Cardiac fibroblast (primary cell): ENCODE results near the gene PPM1F.

Experiments used
- DNase-seq, 2 donors: peaks; one replicate each; pipeline versions ENCODE4 v3.0.0 to v3.0.0-alpha.2; 2010; ENCODE audit warnings: low read depth in 2 of 2
- H3K4me3 ChIP-seq, 2 donors: replicated peaks in 1 of 2; 1 replicate in 1 of 2; 2 replicates in 1 of 2; pipeline ENCODE4 v1.5.1; 2011; ENCODE audit warnings: low read depth in 2 of 2, low read length in 2 of 2, mild to moderate bottlenecking in 2 of 2, moderate library complexity in 1 of 2
- TF ChIP-seq, protein P1 (sequence below): IDR thresholded peaks from one replicate; pipeline ENCODE4 v1.5.1; 2011; ENCODE audit warnings: low read depth, mild to moderate bottlenecking, low read length, inconsistent platforms

The PPM1F gene

DNA sequence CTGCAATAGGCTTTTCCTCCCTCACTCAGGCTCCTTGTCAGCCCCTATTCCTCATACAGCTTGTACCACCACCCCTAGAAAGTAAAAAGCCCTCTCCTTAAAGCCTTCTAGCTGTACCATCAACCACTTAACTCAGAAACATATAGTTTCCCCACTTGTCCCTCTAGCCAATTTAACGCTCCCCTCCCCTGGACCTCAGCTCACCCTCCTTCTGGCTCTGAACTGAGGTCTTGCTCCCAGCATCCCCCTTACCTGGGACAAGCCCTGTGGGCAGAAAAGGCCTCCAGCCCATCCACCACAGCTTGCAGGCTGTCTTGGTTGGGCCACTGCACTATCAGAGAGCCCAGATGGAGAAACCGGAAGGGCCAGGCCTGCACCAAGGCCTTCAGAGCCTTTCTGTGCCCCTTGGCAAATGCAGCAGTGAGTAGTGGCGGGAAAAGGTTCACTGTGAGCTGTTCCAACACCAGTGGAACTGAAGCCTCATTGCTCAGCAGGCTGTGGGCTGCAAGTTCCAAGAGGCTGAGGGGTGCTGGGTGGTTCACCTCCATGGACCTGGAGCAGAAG lies 42.3 kb upstream of the PPM1F start:
- no peak overlapping the region for H3K4me3 ChIP-seq
- DNase-seq, result no peak
- TF ChIP-seq, protein P1, sequence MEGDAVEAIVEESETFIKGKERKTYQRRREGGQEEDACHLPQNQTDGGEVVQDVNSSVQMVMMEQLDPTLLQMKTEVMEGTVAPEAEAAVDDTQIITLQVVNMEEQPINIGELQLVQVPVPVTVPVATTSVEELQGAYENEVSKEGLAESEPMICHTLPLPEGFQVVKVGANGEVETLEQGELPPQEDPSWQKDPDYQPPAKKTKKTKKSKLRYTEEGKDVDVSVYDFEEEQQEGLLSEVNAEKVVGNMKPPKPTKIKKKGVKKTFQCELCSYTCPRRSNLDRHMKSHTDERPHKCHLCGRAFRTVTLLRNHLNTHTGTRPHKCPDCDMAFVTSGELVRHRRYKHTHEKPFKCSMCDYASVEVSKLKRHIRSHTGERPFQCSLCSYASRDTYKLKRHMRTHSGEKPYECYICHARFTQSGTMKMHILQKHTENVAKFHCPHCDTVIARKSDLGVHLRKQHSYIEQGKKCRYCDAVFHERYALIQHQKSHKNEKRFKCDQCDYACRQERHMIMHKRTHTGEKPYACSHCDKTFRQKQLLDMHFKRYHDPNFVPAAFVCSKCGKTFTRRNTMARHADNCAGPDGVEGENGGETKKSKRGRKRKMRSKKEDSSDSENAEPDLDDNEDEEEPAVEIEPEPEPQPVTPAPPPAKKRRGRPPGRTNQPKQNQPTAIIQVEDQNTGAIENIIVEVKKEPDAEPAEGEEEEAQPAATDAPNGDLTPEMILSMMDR, result no peak

DNA sequence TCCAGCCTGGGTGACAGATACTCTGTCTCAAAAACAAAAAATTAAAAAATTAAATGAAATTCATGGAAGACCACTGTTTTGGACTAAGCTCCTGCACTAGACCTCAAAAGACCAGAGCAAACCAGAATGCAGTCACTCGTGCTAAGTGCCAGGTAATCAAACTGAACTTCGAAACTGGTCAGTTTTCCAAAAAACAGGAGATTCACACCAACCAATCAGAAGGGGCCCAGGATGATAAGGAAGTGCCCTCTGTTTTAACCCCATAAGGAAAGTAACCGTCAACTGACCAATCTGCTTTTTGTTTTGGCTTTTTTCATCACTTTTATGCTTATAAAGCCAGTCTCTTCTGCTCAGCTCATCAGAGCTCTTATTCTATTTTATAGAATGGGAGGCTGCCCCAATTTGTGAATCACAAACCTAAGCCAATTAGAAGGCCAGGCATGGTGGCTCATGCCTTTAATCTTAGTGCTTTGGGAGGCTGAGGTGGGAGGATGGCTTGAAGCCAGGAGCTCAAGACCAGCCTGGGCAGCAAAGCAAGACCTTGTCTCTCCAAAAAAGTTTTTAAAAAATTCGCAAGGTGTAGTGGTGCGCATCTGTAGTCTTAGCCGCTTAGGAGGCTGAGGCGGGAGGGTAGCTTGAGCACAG lies 40.1 kb upstream of the PPM1F start:
- no peak overlapping the region for H3K4me3 ChIP-seq
- TF ChIP-seq, protein P1, result no peak
- DNase-seq, result no peak

DNA sequence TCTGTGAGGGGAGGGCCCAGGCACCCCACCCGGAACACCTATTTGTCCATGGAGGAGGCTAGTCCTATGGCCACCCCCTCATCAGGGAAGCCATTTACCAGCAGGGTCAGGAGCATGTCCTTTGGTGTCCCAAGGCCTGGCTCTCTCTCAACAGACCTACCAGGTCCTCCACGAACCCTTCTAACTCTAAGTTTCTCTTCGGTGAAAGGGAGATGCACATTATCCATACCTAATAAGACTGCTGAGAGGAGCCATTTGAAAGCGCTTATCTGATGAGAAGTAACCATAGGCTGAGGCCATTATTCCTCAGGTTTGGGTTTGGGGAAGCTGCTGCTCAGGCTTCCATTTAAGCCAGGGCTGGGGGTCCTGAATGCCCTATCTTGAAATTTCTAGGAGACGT lies 39.1 kb upstream of the PPM1F start:
- TF ChIP-seq, protein P1, result no peak
- DNase-seq, result no peak
- no peak overlapping the region for H3K4me3 ChIP-seq

DNA sequence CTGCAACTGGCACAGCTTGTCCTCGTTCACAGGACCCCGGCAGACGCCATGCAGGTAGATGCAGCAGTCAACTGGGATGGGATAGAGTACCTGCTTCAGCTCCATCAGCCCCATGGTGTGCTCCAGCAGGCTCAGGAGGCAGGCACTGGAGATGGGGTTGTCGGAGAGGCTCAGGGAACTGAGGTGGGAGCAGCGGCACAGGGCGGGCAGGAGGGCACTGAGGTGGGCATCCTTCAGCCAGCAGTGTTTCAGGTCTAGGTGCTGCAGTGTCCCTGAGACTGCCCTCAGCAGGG lies 38.6 kb upstream of the PPM1F start:
- TF ChIP-seq, protein P1, result no peak
- H3K4me3 ChIP-seq, result no peak overlapping the region
- DNase-seq, result no peak

DNA sequence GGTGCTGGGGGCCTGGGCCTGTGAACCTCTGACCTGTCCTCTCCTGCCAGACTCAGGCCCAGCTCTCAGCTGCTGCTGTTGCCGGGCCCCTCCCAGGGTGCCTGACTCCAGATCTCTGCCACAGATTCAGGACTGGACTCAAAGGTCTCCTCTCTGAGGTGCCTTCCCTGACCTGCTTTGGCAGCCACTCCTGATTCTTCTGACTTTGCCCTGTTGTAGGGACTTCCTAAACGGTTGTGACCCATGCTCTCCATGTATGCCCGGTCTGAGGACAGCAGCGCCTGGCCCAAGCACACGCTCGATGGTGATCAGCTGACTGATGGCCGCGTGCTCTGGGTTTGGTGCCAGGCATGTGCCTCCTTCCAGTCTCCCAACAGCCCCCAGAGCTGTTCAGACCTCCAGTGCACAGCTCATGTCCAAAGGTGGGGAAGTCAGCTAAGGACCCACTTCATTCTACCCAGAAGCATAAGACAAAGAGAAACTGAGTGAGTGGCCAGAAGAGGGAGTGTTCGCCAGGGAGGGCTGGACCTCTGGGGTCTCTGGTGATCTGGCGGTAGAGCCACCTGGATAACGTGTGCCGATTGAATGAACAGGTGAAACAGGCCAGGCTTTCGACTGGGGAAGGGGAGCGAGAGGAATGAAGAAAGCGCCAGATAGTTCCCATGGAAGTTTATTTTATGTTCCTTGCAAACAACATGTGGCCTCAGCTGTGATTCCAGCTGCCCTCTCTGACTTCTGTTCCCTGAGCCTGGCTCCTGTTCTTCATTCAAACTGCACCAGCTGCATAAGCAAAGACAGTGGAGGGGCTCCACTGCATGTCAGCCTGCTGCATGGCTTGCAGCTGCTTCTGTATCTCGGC lies 38.0 kb upstream of the PPM1F start:
- no peak overlapping the region for H3K4me3 ChIP-seq
- TF ChIP-seq, protein P1, result no peak
- DNase-seq, result no peak

DNA sequence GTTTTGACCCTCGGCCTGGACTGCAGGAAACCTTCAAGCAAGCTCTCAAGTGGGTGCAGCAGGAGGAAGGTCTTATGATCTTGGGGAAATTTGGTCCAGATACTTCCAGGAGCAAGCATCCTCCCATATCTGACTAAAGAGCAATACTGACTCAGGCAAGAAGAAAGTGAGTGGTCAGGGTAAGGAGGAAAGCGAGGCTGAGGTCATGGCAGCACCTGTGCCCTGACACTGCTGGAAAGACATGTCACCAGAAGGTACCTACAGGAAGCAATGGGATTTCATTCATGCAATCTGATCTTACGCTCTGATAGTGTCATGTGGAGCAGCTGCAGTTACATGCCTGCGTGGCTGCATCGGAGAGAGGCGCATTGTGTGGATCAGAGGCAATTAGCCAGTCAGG lies 36.4 kb upstream of the PPM1F start:
- no peak for DNase-seq
- TF ChIP-seq, protein P1, result no peak
- no peak overlapping the region for H3K4me3 ChIP-seq
